ENCODE data around the gene SP7.
A peak's percentile ranks its signal among the peaks of the same experiment; 100 is the strongest.
"Not testable (repeated sequence)": the region's sequence is repeated elsewhere in the genome, so short reads cannot be mapped to it uniquely, and the experiment has no call there.

The SP7 gene

DNA sequence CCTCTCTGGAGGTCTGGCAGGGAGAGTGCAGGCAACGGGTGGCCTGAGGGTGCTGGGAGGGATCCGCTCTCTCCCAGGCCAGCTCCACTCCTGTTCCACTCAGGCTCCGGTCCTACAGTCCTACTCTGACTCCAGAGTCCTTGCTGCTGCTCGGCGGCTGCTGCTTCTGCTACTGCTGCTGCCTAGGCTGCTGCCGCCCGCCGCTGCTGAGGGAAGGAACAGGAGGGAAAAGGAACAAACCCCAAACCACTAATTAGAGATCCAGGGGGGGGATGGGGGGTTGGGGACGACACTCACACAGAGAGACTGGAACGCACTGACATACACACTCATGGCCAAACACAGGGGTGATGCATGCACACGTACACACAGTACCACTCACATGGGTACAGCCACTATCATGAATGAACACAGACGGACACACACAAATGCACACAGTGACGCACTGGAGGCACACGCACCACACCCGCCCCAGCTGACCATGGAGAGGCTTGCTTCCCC lies at the start of gene SP7:
TSS of gene SP7 (minus strand) at position 174 of the 501 bp plus-strand sequence. CDS start 708 bp downstream, outside the sequence.
- no peak for DNase-seq (ENCODE audit: low spot score)

DNA sequence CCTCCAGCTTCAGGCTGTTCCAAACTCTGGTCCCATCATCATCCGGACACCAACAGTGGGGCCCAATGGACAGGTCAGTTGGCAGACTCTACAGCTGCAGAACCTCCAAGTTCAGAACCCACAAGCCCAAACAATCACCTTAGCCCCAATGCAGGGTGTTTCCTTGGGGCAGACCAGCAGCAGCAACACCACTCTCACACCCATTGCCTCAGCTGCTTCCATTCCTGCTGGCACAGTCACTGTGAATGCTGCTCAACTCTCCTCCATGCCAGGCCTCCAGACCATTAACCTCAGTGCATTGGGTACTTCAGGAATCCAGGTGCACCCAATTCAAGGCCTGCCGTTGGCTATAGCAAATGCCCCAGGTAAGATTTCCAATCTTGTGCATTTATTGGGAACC lies 47.1 kb upstream of the SP7 start:
- DNase-seq (ENCODE audit: low spot score), result no peak

DNA sequence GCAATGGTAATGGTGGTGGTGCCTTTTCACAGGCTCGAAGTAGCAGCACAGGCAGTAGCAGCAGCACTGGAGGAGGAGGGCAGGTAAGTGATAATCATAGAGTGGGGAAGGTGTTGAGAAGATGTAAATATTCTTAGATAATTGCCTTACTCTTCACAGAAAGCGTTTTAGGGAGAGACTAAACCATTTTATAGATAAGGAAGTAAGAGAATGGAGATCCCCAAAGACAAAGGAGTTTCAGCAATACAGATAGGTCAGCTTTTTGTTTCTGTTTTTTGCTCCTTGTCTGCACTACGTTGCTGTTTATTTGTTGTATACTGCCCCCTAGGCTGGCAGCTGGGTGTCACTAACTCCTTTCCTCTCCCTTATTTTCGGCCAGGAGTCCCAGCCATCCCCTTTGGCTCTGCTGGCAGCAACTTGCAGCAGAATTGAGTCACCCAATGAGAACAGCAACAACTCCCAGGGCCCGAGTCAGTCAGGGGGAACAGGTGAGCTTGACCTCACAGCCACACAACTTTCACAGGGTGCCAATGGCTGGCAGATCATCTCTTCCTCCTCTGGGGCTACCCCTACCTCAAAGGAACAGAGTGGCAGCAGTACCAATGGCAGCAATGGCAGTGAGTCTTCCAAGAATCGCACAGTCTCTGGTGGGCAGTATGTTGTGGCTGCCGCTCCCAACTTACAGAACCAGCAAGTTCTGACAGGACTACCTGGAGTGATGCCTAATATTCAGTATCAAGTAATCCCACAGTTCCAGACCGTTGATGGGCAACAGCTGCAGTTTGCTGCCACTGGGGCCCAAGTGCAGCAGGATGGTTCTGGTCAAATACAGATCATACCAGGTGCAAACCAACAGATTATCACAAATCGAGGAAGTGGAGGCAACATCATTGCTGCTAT lies 45.8 kb upstream of the SP7 start:
- no peak for DNase-seq (ENCODE audit: low spot score)

DNA sequence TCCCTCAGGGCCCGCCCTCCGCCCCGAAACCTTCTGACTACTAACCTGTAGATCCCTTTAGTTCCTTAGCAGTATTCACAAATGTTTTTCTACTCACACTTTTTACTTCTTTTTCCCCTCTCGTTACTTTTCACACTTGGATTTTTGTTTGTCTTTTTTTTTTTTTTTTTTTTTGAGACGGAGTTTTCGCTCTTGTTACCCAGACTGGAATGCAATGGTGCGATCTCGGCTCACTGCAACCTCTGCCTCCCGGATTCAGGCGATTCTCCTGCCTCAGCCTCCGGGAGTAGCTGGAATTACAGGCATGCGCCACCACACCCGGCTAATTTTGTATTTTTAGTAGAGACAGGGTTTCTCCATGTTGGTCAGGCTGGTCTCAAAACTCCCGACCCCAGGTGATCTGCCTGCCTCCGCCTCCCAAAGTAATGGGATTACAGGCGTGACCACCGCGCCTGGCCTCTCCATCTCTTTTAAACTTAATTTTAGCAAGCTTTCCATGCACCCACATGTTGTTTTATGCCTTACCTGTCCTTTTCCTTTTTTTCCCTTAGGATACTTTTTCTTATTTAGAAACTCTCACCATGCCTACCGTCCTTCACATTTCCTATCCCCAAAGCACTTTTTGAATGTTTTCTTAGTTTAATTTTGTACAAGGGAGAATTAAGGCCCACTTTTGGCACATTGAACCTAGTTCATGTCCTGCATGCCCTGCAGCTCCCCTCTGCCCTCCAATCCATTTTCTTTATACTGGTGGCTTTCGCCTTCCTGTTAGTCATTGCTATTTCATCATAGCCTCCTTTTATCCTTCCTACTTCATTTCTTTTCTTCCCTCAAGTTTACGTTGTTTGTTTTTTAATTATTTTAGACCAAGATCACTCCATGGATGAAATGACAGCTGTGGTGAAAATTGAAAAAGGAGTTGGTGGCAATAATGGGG lies 44.9 kb upstream of the SP7 start:
- DNase-seq (ENCODE audit: low spot score), result no peak

DNA sequence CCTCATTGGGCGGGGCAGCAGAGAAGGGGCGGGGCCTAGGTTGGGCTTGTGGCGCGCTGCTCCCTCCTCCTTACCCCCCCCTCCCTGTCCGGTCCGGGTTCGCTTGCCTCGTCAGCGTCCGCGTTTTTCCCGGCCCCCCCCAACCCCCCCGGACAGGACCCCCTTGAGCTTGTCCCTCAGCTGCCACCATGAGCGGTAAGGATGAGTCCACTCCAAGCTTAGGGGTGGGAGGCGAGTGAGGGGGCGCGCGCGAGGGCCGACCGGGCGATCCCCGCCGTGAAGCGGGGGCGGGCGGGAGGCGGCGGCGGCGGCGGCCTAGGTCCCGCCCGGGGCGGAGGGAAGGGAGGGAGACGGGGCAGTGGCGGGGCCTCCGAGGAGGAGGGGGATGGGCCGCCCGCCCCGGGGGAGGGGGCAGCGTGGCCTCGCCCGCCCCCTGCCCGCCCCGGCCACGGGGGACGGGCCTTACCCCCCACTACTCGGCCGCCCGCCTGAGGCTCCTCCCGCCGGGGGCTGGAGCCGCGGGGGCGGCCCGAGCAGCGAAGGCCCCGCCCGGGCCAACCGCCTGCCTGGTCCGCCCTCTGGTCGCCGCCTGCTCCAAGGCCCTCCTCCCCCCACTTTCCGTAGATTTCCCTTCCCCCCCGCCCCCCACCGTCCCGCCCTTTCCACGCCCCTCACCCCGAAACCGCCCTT lies 44.1 kb upstream of the SP7 start, which contains the start of gene SP1:
TSS of gene SP1 (plus strand) at position 73 of the 690 bp plus-strand sequence. CDS start at position 189, 116 bp downstream.
- DNase-seq (ENCODE audit: low spot score), result peak; percentile 92

- peak; percentile 100 for DNase-seq (ENCODE audit: low spot score)
These were observed 43.4 kb upstream of the SP7 start for GRCh38 chr12:53379389-53380103.

GRCh38 chr12:53378724-53379388 lies 42.7 kb upstream of the SP7 start:
- no peak for DNase-seq (ENCODE audit: low spot score)

GRCh38 chr12:53378222-53378621 lies 42.1 kb upstream of the SP7 start:
- no peak for DNase-seq (ENCODE audit: low spot score)

- DNase-seq (ENCODE audit: low spot score), result no peak
These were observed 40.6 kb upstream of the SP7 start for GRCh38 chr12:53376747-53377146.

DNA sequence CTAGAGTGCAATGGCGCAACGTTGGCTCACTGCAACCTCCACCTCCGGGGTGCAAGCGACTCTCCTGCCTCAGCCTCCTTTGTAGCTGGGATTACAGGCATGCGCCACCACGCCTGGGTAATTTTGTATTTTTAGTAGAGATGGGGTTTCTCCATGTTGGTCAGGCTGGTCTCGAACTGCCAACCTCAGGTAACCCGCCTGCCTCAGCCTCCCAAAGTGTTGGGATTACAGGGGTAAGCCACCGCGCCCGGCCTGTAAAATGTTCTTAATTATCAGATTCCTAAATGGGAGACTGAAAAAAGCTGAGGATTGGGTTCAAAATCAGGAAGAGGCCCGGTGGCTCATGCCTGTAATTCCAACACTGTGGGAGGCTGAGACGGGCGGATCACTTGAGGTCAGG lies 38.1 kb upstream of the SP7 start:
- DNase-seq (ENCODE audit: low spot score), result not testable (repeated sequence)

DNA sequence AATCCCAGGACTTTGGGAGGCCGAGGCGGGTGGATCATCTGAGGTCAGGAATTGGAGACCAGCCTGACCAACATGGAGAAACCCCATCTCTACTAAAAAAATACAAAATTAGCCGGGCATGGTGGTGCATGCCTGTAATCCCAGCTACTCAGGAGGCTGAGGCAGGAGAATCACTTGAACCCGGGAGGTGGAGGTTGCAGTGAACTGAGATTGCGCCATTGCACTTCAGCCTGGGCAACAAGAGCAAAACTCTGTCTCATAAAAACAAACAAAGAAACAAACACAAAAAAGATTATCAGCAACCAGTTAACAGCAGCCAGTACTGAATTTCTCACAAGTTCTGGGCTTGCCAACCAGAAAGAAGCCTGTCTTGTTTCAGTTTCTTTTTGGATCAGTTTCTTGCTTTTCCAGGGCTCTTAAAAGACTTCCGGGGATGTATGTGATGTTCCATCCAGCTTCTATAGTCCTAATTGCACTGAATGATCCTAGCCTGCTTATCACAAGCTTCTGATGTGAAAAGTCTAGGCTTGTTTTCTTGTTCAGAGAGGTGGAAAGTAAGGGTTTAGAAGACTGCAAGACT lies 37.5 kb upstream of the SP7 start:
- DNase-seq (ENCODE audit: low spot score), result not testable (repeated sequence)

DNA sequence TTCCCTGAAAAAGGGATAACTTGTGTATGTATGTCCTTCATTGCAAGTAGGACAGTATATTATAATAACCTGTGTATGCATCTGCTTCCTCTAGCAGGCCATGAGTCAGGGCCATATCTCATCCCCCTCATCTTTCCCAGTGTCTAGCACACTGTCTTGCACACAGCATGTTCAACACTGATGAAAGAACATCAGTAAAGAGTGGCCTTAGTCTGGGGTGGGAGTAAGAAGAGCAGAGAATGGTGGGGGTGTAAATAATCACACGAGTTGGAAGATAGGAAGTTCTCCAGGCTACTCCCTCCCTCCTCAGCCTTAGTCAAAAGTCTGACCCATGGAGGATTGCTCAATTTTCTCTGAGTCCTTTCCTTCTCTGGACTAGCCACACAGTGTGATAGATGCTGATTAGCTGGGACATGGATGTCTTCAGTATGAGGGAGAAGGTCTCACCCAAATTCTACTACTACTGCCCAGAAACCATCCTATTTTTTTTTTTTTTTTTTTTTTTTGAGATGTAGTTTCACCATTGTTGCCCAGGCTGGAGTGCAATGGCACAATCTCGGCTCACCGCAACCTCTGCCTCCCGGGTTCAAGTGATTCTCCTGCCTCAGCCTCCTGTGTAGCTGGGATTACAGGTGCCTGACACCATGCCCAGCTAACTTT lies 29.2 kb upstream of the SP7 start:
- no peak for DNase-seq (ENCODE audit: low spot score)

- not testable (repeated sequence) for DNase-seq (ENCODE audit: low spot score)
These were observed 25.5 kb upstream of the SP7 start for GRCh38 chr12:53361638-53362037.

- DNase-seq (ENCODE audit: low spot score), result no peak
These were observed 22.8 kb upstream of the SP7 start for GRCh38 chr12:53358836-53359419.

GRCh38 chr12:53355121-53355520 lies 19.0 kb upstream of the SP7 start:
- no peak for DNase-seq (ENCODE audit: low spot score)

DNA sequence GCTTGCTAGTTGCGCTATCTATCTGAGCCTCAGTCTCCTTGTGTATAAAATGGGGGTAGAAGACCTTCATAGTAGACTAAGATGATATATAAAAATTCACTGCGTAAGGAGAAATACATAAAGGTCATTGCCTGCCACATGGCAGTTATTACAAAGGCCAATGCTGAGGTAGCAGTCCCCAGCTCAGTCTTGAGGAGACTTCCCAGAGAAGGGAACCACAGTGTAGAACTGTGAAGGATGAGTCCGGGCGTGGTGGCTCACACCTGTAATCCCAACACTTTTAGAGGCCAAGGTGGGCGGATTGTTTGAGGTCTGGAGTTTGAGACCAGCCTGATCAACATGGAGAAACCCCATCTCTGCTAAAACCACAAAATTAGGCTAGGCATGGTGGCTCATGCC lies 17.1 kb upstream of the SP7 start:
- DNase-seq (ENCODE audit: low spot score), result no peak

DNA sequence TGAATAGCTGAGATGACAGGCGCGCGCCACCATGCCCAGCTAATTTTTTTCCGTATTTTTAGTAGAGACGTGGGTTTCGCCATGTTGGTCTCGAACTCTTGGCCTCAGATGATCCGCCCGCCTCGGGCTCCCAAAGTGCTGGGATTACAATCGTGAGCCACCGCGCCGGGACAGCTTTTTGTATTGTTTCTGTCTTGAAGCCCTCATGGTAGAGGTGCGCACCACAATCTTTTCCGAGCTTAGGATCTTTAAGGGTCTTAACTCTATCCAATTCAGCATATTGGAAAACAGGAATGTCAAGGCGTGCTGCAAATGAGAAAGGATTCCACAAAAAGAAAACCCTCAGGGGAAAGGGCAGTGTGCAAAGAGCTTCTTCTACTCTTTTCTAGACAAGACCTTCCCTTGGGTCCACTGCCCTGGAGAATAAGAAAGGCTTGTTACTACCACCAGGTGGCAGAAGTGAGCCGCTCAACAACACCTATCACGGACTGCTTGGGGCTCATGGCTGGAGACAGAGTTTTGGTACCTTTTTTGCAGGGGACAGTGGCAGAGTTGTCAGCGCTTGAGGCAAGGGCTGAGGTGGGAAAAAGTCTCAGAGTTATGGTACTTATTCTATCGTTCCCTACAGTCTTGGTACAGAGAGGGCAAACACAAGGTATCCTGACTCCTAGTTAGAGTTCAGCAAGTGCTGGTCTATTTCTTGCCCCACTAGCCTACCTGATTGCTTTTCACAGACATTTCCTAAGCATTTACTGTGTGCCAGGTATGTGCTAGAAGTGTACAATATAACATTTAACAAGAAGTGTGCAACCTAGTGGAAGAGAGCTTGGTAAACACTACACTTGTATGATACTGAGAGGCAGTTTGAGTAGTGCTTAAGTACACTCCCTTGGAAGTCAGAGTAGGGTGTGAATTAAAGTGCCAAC lies 16.4 kb upstream of the SP7 start:
- peak; percentile 86 for DNase-seq (ENCODE audit: low spot score)

- DNase-seq (ENCODE audit: low spot score), result no peak
These were observed 11.8 kb upstream of the SP7 start for GRCh38 chr12:53347905-53348304.

Measured in globus pallidus (tissue), 1 donor.